HTERT RPE-1 (cell line): ENCODE data around the gene RTL3.
"Not testable (repeated sequence)": the region's sequence is repeated elsewhere in the genome, so short reads cannot be mapped to it uniquely, and the experiment has no call there.

Experiments used
- in situ Hi-C: fragments of 300-500 bp; cut with MboI; formaldehyde crosslinking; loops from 4 replicates; pipeline ENCODE4 v1.14.3; 2020; ENCODE audit warnings: low sequenced_read_pairs

RTL3 gene

GRCh38 chrX:78658845-78659744 is at the start of gene RTL3:
Gene RTL3, minus strand, starts transcription at chrX:78659328. Its CDS starts 908 bp downstream, at chrX:78658420.
- in situ Hi-C loops = no loop called here

DNA sequence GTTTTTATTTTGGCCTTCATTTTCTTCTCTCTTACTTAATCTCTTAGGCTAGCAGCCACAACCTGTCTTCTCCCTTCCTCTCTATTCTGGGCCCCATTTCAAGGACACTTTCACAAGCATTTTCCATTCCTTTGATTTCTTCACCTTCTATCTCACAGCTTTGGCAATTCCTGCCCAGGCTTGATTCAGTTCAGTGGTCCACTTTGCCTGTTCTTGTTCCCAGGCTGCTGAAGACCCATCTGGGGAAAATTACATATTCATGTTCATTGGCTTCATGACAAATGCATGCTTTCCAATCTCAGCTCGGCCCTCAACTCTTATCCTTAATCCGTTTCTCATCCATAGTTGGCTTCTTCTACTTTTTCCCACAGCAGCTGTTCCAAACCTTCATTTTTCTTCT is 49.7 kb upstream of the RTL3 start:
- in situ Hi-C loops = no loop called here

- in situ Hi-C loops = no loop called here
Measured at GRCh38 chrX:78708262-78708661, 49.1 kb upstream of the RTL3 start.

GRCh38 chrX:78706071-78706470 is 46.9 kb upstream of the RTL3 start:
- in situ Hi-C loops = no loop called here

- in situ Hi-C loops = no loop called here
Measured at GRCh38 chrX:78693536-78693935, 34.4 kb upstream of the RTL3 start.

DNA sequence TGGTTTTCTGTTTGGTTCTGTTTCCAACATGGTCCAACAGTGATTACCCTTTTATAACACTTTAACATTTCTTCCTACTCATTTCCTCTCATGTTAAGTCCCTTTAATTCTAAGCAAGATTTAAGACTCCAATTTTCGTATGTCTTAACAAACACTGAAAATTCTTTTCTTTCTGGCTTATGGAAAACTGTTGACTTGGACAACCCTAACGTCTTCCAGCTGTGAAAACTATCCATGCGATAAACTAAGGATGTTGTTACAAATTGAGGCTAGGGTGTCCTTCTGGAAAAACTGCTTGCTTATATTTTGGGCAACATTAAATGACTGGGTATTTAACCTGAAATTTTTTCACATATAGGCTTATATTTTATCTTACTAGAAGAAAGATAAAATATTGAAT is 33.9 kb upstream of the RTL3 start:
- in situ Hi-C loops = no loop called here

- in situ Hi-C loops = no loop called here
Measured at GRCh38 chrX:78687586-78687985, 28.5 kb upstream of the RTL3 start.

DNA sequence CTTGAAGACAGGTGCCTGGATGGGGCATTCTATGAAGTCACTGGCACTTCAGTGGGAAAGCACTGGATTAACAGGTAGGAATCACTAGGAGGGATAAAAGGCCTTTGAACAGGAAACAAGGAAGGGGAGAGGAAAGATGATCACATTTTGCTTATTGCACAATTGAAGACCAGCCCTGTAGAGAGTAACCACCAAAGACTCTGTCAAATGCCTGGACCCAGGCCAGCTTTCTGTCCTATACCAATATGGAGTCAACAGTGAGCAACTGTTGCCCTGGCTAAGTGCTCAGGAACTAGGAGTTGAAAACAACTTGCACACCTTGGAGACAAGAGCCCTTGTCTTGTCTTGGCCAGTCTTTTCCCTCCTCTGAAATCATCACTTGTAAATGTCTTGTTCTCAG is 14.1 kb upstream of the RTL3 start:
- in situ Hi-C loops = no loop called here

- in situ Hi-C loops = no loop called here
Measured at GRCh38 chrX:78665342-78665741, 6.2 kb upstream of the RTL3 start.

DNA sequence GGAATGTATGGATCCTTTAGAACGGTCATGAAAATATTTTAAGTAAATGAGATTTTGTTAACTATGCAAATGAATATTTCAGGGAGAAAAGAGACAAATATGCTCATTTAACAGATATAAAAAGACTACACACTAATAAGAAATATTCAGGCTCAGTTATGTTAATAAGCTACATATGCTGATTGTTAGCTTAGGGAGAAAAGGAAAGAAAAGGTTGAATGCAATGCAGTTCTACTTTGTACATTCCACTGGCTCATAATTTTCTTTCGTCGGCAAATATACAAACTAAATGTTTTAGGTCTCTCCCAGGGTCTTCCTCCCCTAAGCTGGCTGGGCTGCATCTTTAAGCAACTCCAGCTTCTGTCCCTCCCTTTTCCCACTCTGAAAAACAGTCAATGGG is 2.7 kb upstream of the RTL3 start:
- in situ Hi-C loops = no loop called here

- in situ Hi-C loops = no loop called here
Measured at GRCh38 chrX:78659955-78660354, 827 bp upstream of the RTL3 start.

DNA sequence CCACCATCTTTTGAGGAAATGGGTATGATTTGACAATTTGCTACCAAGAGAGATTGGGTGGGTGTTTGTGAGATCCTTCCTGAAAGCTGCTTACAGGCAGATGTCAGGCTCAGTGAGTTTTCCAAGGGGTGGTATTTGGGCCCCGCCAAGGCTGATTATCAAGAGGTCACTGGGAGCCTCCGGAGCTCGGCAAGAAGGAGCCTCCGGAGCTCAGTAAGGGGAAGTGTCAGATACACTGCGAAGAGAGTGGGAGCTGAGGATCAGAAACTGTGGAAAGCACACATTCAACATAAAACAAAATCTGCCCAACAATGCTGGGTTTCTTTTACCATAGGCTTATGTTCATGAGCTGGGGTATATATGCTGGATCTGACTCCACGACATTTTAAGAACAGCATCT is 714 bp downstream of the RTL3 start:
- in situ Hi-C loops = no loop called here

DNA sequence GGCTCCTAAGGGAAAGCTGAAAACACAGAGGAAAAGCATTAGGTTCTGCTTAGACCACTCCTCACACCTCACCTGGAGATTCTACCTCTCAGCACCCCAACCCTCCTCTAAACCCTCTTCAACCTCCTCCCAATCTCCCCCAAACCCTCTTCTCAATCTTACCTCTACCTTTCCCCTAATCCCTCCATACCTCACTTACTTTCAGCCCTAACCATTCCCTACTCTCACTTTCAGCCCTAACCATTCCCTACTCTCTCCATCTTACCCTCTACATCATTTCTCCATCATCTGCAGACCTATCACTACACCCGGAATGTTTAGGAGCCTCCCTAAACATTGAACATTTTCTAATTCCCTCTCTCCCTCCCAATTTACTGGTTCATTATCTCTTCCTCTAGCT is 3.5 kb downstream of the RTL3 start:
- in situ Hi-C loops = no loop called here

- in situ Hi-C loops = no loop called here
Measured at GRCh38 chrX:78653118-78653822, 5.9 kb downstream of the RTL3 start.

DNA sequence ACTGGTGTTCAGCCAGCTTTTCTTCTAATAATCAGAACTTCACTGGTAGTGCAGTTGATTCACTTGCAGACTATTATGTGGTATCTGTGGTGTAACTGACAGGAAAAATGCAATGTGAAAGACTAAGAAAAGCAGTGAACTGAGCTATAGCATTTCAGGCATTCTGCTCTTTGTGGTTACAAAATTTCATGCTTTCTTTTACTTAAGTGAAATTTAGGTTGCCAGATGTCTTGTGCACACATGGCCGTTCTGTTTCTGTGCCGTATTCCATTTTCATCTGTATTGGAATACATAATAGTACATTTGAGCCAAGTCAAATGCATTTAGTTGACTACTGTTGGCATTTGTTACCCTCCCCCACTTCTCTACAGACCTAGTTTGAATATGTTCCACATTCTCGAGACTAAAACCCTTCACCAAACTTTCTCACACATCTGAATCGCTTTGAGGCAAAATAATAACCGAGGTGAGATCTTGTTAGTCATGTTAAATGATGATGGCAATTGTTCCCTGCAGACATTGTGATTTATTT is 8.2 kb downstream of the RTL3 start:
- in situ Hi-C loops = no loop called here

- in situ Hi-C loops = no loop called here
Measured at GRCh38 chrX:78643874-78644273, 15.3 kb downstream of the RTL3 start.

DNA sequence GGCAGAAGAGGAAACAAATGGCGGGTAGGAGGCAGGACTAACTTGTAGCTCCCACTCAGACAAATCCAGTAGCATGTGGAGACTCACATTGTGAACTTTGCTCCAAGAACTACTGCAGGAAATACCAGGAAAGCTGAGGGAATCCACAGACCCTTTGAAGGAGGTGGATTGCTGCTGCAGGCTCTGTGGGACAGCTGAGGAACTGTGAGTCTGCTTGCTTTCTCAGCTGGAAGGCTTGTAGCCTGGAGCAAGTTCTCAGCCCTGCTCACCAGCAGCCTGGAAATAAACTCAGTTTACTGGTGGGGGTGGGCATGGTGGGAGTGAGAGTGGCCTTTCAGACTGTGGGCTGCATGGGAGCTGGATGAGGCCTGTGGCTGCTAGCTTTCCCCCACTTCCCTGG is 16.0 kb downstream of the RTL3 start:
- in situ Hi-C loops = no loop called here

DNA sequence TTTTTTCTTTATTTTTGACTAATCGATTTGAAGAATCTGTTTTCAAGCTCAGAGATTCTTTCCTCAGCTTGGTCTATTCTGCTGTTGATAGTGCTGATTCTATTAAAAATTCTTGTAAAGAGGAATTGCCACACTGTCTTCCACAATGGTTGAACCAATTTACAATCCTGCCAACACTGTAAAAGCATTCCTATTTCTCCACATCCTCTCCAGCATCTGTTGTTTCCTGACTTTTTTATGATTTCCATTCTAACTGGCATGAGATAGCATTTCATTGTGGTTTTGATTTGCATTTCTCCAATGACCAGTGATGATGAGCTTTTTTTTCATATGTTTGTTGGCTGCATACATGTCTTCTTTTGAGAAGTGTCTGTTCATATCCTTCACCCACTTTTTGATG is 23.0 kb downstream of the RTL3 start:
- in situ Hi-C loops = not testable (repeated sequence)

GRCh38 chrX:78624962-78625909 is 33.9 kb downstream of the RTL3 start:
- in situ Hi-C loops = no loop called here

DNA sequence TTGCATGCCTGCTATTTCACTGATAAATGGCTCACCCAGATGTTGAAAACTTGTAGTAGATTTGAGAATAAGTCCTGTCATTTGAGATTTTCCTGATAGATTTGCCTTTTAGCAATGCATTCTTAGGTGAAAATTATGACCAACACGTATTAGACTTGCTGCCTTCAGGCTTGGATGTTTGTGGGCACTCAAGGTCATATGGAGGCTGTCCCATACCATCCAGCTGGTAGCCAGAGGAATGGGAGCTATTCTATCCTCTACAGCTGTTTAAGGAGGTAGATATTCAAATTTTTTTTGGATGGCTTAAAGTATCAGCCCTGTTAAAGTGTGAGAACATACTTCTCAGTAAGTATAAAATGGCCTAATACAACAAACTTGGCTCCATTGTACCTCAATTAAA is 34.7 kb downstream of the RTL3 start:
- in situ Hi-C loops = no loop called here

GRCh38 chrX:78622831-78623230 is 36.3 kb downstream of the RTL3 start:
- in situ Hi-C loops = no loop called here
